ENCODE results near the gene CISD3. TPM values are rescaled to one million over a fixed set of nuclear protein-coding genes. Genes with fewer than 3 reads are reported as not detected.
A peak's percentile ranks its signal among the peaks of the same experiment; 100 is the strongest.

The CISD3 gene
- polyA plus RNA-seq, 1 experiment, result 17.1 TPM

DNA sequence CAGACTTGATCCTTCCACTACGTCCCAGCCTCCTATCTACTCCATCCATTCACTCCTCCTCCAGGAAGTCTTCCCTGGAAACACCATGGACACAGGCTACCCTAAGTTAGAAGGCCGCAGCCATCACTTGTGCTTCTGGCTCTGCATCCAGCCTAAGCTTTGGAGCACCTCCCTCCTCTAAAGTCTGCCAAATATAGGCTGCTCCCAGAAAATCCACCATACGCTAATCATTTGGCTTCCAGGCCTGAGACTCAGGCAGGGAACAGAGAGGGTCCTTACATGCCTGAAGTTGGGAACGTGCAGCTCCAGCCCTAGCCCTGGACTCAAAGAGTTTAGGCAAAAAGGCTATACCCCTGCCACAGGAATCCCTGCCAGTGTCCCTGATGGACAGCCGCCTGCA is 11.3 kb downstream of the CISD3 start:
- no peak for TF ChIP-seq CTCF (IDR thresholded peaks at IDR 0.05; ENCODE audit: insufficient read depth, low read depth, low read length)
- ChIA-PET CTCF (interaction anchor here (1.1 kb wide), 2 partner anchors 64 to 66 kb away, joined by 3 to 5 read pairs; partner anchors contain the start of gene EPOP), POLR2A (no interaction called here)
- no peak overlapping the region for H3K4me3 ChIP-seq (ENCODE audit: low read depth, low read length)
- H3K36me3 ChIP-seq (ENCODE audit: control insufficient read depth, insufficient read depth, low read length), result peaks cover 17% of the 10 kb centered on the region
- H3K27me3 ChIP-seq (ENCODE audit: control insufficient read depth, insufficient read depth, low read length), result no peaks in the 10 kb centered on the region
- no peak for DNase-seq (ENCODE audit: low read depth)

- TF ChIP-seq CTCF (IDR thresholded peaks at IDR 0.05; ENCODE audit: insufficient read depth, low read depth, low read length), result no peak
- ChIA-PET CTCF (interaction anchor here (1.1 kb wide), 2 partner anchors 65 to 67 kb away, joined by 3 to 5 read pairs; partner anchors contain the start of gene EPOP), POLR2A (no interaction called here)
- Histone ChIP-seq H3K27me3 (ENCODE audit: control insufficient read depth, insufficient read depth, low read length) (no peaks in the 10 kb centered on the region), H3K4me3 (ENCODE audit: low read depth, low read length) (no peak overlapping the region), H3K36me3 (ENCODE audit: control insufficient read depth, insufficient read depth, low read length) (peaks cover 17% of the 10 kb centered on the region)
- DNase-seq (ENCODE audit: low read depth), result no peak
These were observed 11.8 kb downstream of the CISD3 start for GRCh38 chr17:38741921-38742410.

- CTCF ChIA-PET, result interaction anchor here (1.1 kb wide), 1 partner anchor 67 kb away, joined by 3 read pairs; the partner anchor contains the start of gene EPOP
- Histone ChIP-seq H3K4me3 (ENCODE audit: low read depth, low read length) (no peak overlapping the region), H3K36me3 (ENCODE audit: control insufficient read depth, insufficient read depth, low read length) (peaks cover 17% of the 10 kb centered on the region), H3K27me3 (ENCODE audit: control insufficient read depth, insufficient read depth, low read length) (no peaks in the 10 kb centered on the region)
- DNase-seq (ENCODE audit: low read depth), result peak; percentile 63
- TF ChIP-seq CTCF (IDR thresholded peaks at IDR 0.05; ENCODE audit: insufficient read depth, low read depth, low read length), result no peak
- POLR2A ChIA-PET, result interaction anchor here (0.7 kb wide), 1 partner anchor 390 kb away, joined by 11 read pairs; no protein-coding TSS in a partner anchor
These were observed 12.5 kb downstream of the CISD3 start for GRCh38 chr17:38742411-38743308.

DNA sequence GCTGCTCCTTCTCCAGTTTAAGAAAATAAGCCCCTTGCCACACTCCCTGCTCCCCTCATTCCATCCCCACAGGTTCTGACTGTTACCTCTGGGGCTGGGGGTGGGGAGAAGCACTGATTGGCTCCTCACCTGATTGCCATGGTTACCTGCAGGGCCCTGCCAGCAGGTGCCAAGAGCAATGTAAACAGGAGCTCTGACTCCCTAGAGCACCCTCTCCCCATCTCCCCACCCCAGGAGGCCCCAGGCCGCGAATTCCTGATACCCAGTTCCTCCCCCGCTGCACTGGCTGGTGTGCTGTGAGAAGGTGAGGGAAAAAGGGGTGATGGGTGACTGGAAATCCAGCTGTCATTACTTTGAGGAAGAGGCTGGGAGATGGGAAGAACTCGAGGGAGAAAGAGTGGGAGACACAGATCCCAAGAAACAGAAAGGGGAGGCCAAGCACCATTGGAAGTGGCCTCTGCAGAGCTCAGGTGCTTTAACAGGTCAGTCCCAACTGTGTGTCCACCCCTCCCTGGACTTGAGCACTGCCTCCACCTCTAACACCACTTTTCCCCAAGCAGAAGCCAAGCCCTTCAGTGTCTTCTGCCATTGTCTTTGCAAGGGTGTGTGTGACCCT is 13.5 kb downstream of the CISD3 start:
- no peak overlapping the region for H3K4me3 ChIP-seq (ENCODE audit: low read depth, low read length)
- ChIA-PET CTCF (interaction anchor here (1.3 to 4.0 kb wide), 3 partner anchors 8 to 67 kb away, joined by 4 to 38 read pairs (median 7); partner anchors contain the start of gene CISD3), POLR2A (no interaction called here)
- TF ChIP-seq CTCF (IDR thresholded peaks at IDR 0.05; ENCODE audit: insufficient read depth, low read depth, low read length), result no peak
- H3K27me3 ChIP-seq (ENCODE audit: control insufficient read depth, insufficient read depth, low read length), result no peaks in the 10 kb centered on the region
- DNase-seq (ENCODE audit: low read depth), result no peak
- peaks cover 11% of the 10 kb centered on the region for H3K36me3 ChIP-seq (ENCODE audit: control insufficient read depth, insufficient read depth, low read length)

GRCh38 chr17:38745545-38745944 is 15.4 kb downstream of the CISD3 start:
- POLR2A ChIA-PET, result no interaction called here
- Histone ChIP-seq H3K27me3 (ENCODE audit: control insufficient read depth, insufficient read depth, low read length) (no peaks in the 10 kb centered on the region), H3K4me3 (ENCODE audit: low read depth, low read length) (no peak overlapping the region), H3K36me3 (ENCODE audit: control insufficient read depth, insufficient read depth, low read length) (no peaks in the 10 kb centered on the region; the same call in none of the 2 replicates)
- DNase-seq (ENCODE audit: low read depth), result no peak
- TF ChIP-seq CTCF (IDR thresholded peaks at IDR 0.05; ENCODE audit: insufficient read depth, low read depth, low read length), result no peak
- CTCF ChIA-PET, result interaction anchor here (1.9 to 4.0 kb wide), 2 partner anchors 10 to 15 kb away, joined by 6 to 38 read pairs; no protein-coding TSS in a partner anchor

Data from BJ (cell line).